ENCODE data around the gene SH2D2A. TPM values are rescaled to one million over a fixed set of nuclear protein-coding genes. Genes with fewer than 3 reads are reported as not detected.

Gene SH2D2A
- polyA plus RNA-seq, 4 donors: 0.89 to 3.7 (median 2.4) TPM

GRCh38 chr1:156785458-156785857 lies 31.2 kb downstream of the SH2D2A start:
- H3K27me3 ChIP-seq (ENCODE audit: control insufficient read depth in 3 of 3, insufficient read depth in 3 of 3, low read length in 3 of 3): no peaks in the 10 kb centered on the region
- no peaks in the 10 kb centered on the region for H3K9me3 ChIP-seq (ENCODE audit: control insufficient read depth in 2 of 2, insufficient read depth in 1 of 2, low read depth in 1 of 2, low read length in 1 of 2)
- no peaks in the 10 kb centered on the region for H3K4me1 ChIP-seq (ENCODE audit: control insufficient read depth in 3 of 3, insufficient read depth in 2 of 3, low read depth in 1 of 3, low read length in 2 of 3)
- peaks cover 12 to 61% (median 19%) of the 10 kb centered on the region in 3 donors for H3K36me3 ChIP-seq (ENCODE audit: control insufficient read depth in 3 of 3, insufficient read depth in 2 of 3, low read depth in 1 of 3, low read length in 3 of 3)
- DNase-seq: no peak
- 86 to 98% (median 96%) methylated on average over 6 of the region's 6 CpGs for WGBS, 3 donors
- no peak overlapping the region for H3K4me3 ChIP-seq (ENCODE audit: low read depth in 1 of 3, low read length in 3 of 3)
- FAIRE-seq: no peak
- H3K27ac ChIP-seq (ENCODE audit: low read depth in 1 of 3, low read length in 2 of 3): no peak overlapping the region

GRCh38 chr1:156781585-156782186 lies 35.0 kb downstream of the SH2D2A start:
- Histone ChIP-seq H3K4me1 (ENCODE audit: control insufficient read depth in 3 of 3, insufficient read depth in 2 of 3, low read depth in 1 of 3, low read length in 2 of 3) (peaks cover 0 to 2% (median 0%) of the 10 kb centered on the region in 3 donors), H3K9me3 (ENCODE audit: control insufficient read depth in 2 of 2, insufficient read depth in 1 of 2, low read depth in 1 of 2, low read length in 1 of 2) (no peaks in the 10 kb centered on the region), H3K4me3 (ENCODE audit: low read depth in 1 of 3, low read length in 3 of 3) (no peak overlapping the region), H3K36me3 (ENCODE audit: control insufficient read depth in 3 of 3, insufficient read depth in 2 of 3, low read depth in 1 of 3, low read length in 3 of 3) (peaks cover 5 to 55% (median 13%) of the 10 kb centered on the region in 3 donors), H3K27ac (ENCODE audit: low read depth in 1 of 3, low read length in 2 of 3) (no peak overlapping the region), H3K27me3 (ENCODE audit: control insufficient read depth in 3 of 3, insufficient read depth in 3 of 3, low read length in 3 of 3) (no peaks in the 10 kb centered on the region)
- no peak for DNase-seq
- FAIRE-seq: no peak

GRCh38 chr1:156777573-156777972 lies 39.1 kb downstream of the SH2D2A start:
- H3K4me1 ChIP-seq (ENCODE audit: control insufficient read depth in 3 of 3, insufficient read depth in 2 of 3, low read depth in 1 of 3, low read length in 2 of 3): peaks cover 2 to 8% (median 6%) of the 10 kb centered on the region in 3 donors
- 24 to 41% (median 33%) methylated on average over 1 of the region's 1 CpG for WGBS, 3 donors
- peaks cover 0 to 34% (median 2%) of the 10 kb centered on the region in 3 donors for H3K36me3 ChIP-seq (ENCODE audit: control insufficient read depth in 3 of 3, insufficient read depth in 2 of 3, low read depth in 1 of 3, low read length in 3 of 3)
- FAIRE-seq (no peak), DNase-seq (no peak)
- no peaks in the 10 kb centered on the region for H3K27me3 ChIP-seq (ENCODE audit: control insufficient read depth in 3 of 3, insufficient read depth in 3 of 3, low read length in 3 of 3)
- H3K4me3 ChIP-seq (ENCODE audit: low read depth in 1 of 3, low read length in 3 of 3): no peak overlapping the region
- H3K27ac ChIP-seq (ENCODE audit: low read depth in 1 of 3, low read length in 2 of 3): no peak overlapping the region
- H3K9me3 ChIP-seq (ENCODE audit: control insufficient read depth in 2 of 2, insufficient read depth in 1 of 2, low read depth in 1 of 2, low read length in 1 of 2): no peaks in the 10 kb centered on the region

- no peaks in the 10 kb centered on the region for H3K27me3 ChIP-seq (ENCODE audit: control insufficient read depth in 3 of 3, insufficient read depth in 3 of 3, low read length in 3 of 3)
- H3K4me3 ChIP-seq (ENCODE audit: low read depth in 1 of 3, low read length in 3 of 3): no peak overlapping the region
- H3K27ac ChIP-seq (ENCODE audit: low read depth in 1 of 3, low read length in 2 of 3): no peak overlapping the region
- FAIRE-seq (no peak), DNase-seq (no peak)
- no peaks in the 10 kb centered on the region for H3K9me3 ChIP-seq (ENCODE audit: control insufficient read depth in 2 of 2, insufficient read depth in 1 of 2, low read depth in 1 of 2, low read length in 1 of 2)
- peaks cover 2 to 8% (median 6%) of the 10 kb centered on the region in 3 donors for H3K4me1 ChIP-seq (ENCODE audit: control insufficient read depth in 3 of 3, insufficient read depth in 2 of 3, low read depth in 1 of 3, low read length in 2 of 3)
- peaks cover 0 to 34% (median 2%) of the 10 kb centered on the region in 3 donors for H3K36me3 ChIP-seq (ENCODE audit: control insufficient read depth in 3 of 3, insufficient read depth in 2 of 3, low read depth in 1 of 3, low read length in 3 of 3)
- 71 to 77% (median 74%) methylated on average over 4 of the region's 4 CpGs for WGBS, 3 donors
These were observed 39.7 kb downstream of the SH2D2A start for GRCh38 chr1:156776942-156777341.

- no peak overlapping the region for H3K27ac ChIP-seq (ENCODE audit: low read depth in 1 of 3, low read length in 2 of 3)
- peaks cover 0 to 40% (median 2%) of the 10 kb centered on the region in 3 donors for H3K36me3 ChIP-seq (ENCODE audit: control insufficient read depth in 3 of 3, insufficient read depth in 2 of 3, low read depth in 1 of 3, low read length in 3 of 3)
- no peak for DNase-seq
- 81 to 84% (median 84%) methylated on average over 5 of the region's 5 CpGs for WGBS, 3 donors
- no peak for FAIRE-seq
- H3K4me1 ChIP-seq (ENCODE audit: control insufficient read depth in 3 of 3, insufficient read depth in 2 of 3, low read depth in 1 of 3, low read length in 2 of 3): peaks cover 2 to 8% (median 8%) of the 10 kb centered on the region in 3 donors
- no peaks in the 10 kb centered on the region for H3K9me3 ChIP-seq (ENCODE audit: control insufficient read depth in 2 of 2, insufficient read depth in 1 of 2, low read depth in 1 of 2, low read length in 1 of 2)
- no peak overlapping the region for H3K4me3 ChIP-seq (ENCODE audit: low read depth in 1 of 3, low read length in 3 of 3)
- no peaks in the 10 kb centered on the region for H3K27me3 ChIP-seq (ENCODE audit: control insufficient read depth in 3 of 3, insufficient read depth in 3 of 3, low read length in 3 of 3)
These were observed 40.8 kb downstream of the SH2D2A start for GRCh38 chr1:156775799-156776198.

GRCh38 chr1:156773607-156774006 lies 43.0 kb downstream of the SH2D2A start:
- WGBS, 3 donors: 77 to 85% (median 83%) methylated on average over 3 of the region's 3 CpGs
- Histone ChIP-seq H3K36me3 (ENCODE audit: control insufficient read depth in 3 of 3, insufficient read depth in 2 of 3, low read depth in 1 of 3, low read length in 3 of 3) (peaks cover 0 to 28% (median 3%) of the 10 kb centered on the region in 3 donors), H3K4me3 (ENCODE audit: low read depth in 1 of 3, low read length in 3 of 3) (no peak overlapping the region), H3K4me1 (ENCODE audit: control insufficient read depth in 3 of 3, insufficient read depth in 2 of 3, low read depth in 1 of 3, low read length in 2 of 3) (peaks cover 4 to 16% (median 11%) of the 10 kb centered on the region in 3 donors), H3K9me3 (ENCODE audit: control insufficient read depth in 2 of 2, insufficient read depth in 1 of 2, low read depth in 1 of 2, low read length in 1 of 2) (no peaks in the 10 kb centered on the region), H3K27ac (ENCODE audit: low read depth in 1 of 3, low read length in 2 of 3) (no peak overlapping the region), H3K27me3 (ENCODE audit: control insufficient read depth in 3 of 3, insufficient read depth in 3 of 3, low read length in 3 of 3) (no peaks in the 10 kb centered on the region)
- FAIRE-seq (no peak), DNase-seq (no peak)

- 23 to 37% (median 35%) methylated on average over 9 of the region's 9 CpGs for WGBS, 3 donors
- H3K9me3 ChIP-seq (ENCODE audit: control insufficient read depth in 2 of 2, insufficient read depth in 1 of 2, low read depth in 1 of 2, low read length in 1 of 2): no peaks in the 10 kb centered on the region
- peaks cover 4 to 16% (median 11%) of the 10 kb centered on the region in 3 donors for H3K4me1 ChIP-seq (ENCODE audit: control insufficient read depth in 3 of 3, insufficient read depth in 2 of 3, low read depth in 1 of 3, low read length in 2 of 3)
- H3K27ac ChIP-seq (ENCODE audit: low read depth in 1 of 3, low read length in 2 of 3): no peak overlapping the region
- H3K4me3 ChIP-seq (ENCODE audit: low read depth in 1 of 3, low read length in 3 of 3): no peak overlapping the region
- DNase-seq: peak; percentile 7 to 23
- FAIRE-seq: no peak
- peaks cover 0 to 28% (median 3%) of the 10 kb centered on the region in 3 donors for H3K36me3 ChIP-seq (ENCODE audit: control insufficient read depth in 3 of 3, insufficient read depth in 2 of 3, low read depth in 1 of 3, low read length in 3 of 3)
- H3K27me3 ChIP-seq (ENCODE audit: control insufficient read depth in 3 of 3, insufficient read depth in 3 of 3, low read length in 3 of 3): no peaks in the 10 kb centered on the region
These were observed 43.7 kb downstream of the SH2D2A start for GRCh38 chr1:156772728-156773497.

- Histone ChIP-seq H3K27ac (ENCODE audit: low read depth in 1 of 3, low read length in 2 of 3) (no peak overlapping the region), H3K36me3 (ENCODE audit: control insufficient read depth in 3 of 3, insufficient read depth in 2 of 3, low read depth in 1 of 3, low read length in 3 of 3) (peaks cover 0 to 28% (median 3%) of the 10 kb centered on the region in 3 donors), H3K9me3 (ENCODE audit: control insufficient read depth in 2 of 2, insufficient read depth in 1 of 2, low read depth in 1 of 2, low read length in 1 of 2) (no peaks in the 10 kb centered on the region), H3K4me3 (ENCODE audit: low read depth in 1 of 3, low read length in 3 of 3) (no peak overlapping the region), H3K4me1 (ENCODE audit: control insufficient read depth in 3 of 3, insufficient read depth in 2 of 3, low read depth in 1 of 3, low read length in 2 of 3) (peaks cover 4 to 16% (median 11%) of the 10 kb centered on the region in 3 donors), H3K27me3 (ENCODE audit: control insufficient read depth in 3 of 3, insufficient read depth in 3 of 3, low read length in 3 of 3) (no peaks in the 10 kb centered on the region)
- FAIRE-seq: no peak
- 83 to 94% (median 88%) methylated on average over 3 of the region's 3 CpGs for WGBS, 3 donors
- DNase-seq: no peak
These were observed 44.4 kb downstream of the SH2D2A start for GRCh38 chr1:156772222-156772621.

Data from small intestine (tissue), 7 donors.